Activated effector memory CD4-positive, alpha-beta T cell treated with Interleukin-2 at 50 U/mL for 16 hours (primary cell): Measurements from ENCODE around the gene OTOGL.

Experiments used
- DNase-seq: peaks from one replicate; pipeline ENCODE4 v3.0.0-alpha.2; 2020

The OTOGL gene

GRCh38 chr12:80377140-80377794 is 277.9 kb downstream of the OTOGL start:
- DNase-seq: no peak

GRCh38 chr12:80381121-80381520 is 281.8 kb downstream of the OTOGL start:
- no peak for DNase-seq

- no peak for DNase-seq
Observed at GRCh38 chr12:80382254-80382653, 282.9 kb downstream of the OTOGL start.

GRCh38 chr12:80400571-80400991 is 301.2 kb downstream of the OTOGL start:
- DNase-seq: no peak

- DNase-seq: no peak
Observed at GRCh38 chr12:80401191-80401590, 301.9 kb downstream of the OTOGL start.

GRCh38 chr12:80404629-80405028 is 305.3 kb downstream of the OTOGL start:
- no peak for DNase-seq

- DNase-seq: no peak
Observed at GRCh38 chr12:80406253-80406652, 306.9 kb downstream of the OTOGL start.

- DNase-seq: no peak
Observed at GRCh38 chr12:80411787-80412186, 312.4 kb downstream of the OTOGL start.

GRCh38 chr12:80412343-80412953 is 313.1 kb downstream of the OTOGL start:
- DNase-seq: no peak

- no peak for DNase-seq
Observed at GRCh38 chr12:80413462-80413861, 314.1 kb downstream of the OTOGL start.

- DNase-seq: no peak
Observed at GRCh38 chr12:80415466-80415865, 316.1 kb downstream of the OTOGL start.

GRCh38 chr12:80419644-80420043 is 320.3 kb downstream of the OTOGL start:
- no peak for DNase-seq

- DNase-seq: no peak
Observed at GRCh38 chr12:80420075-80420474, 320.7 kb downstream of the OTOGL start.

- no peak for DNase-seq
Observed at GRCh38 chr12:80422550-80422949, 323.2 kb downstream of the OTOGL start.
